CD4-positive, alpha-beta T cell treated with Interleukin-21 for 1 hour (primary cell): ENCODE data around the gene RBM20.
"Not testable (repeated sequence)": the region's sequence is repeated elsewhere in the genome, so short reads cannot be mapped to it uniquely, and the experiment has no call there.

Experiments used
- DNase-seq: peaks from one replicate; pipeline ENCODE4 v3.0.0-alpha.2; 2020

Gene RBM20

GRCh38 chr10:110861476-110861875 lies 217.3 kb downstream of the RBM20 start:
- no peak for DNase-seq

GRCh38 chr10:110861930-110862649 lies 218.0 kb downstream of the RBM20 start:
- DNase-seq, result no peak

GRCh38 chr10:110862961-110863360 lies 218.8 kb downstream of the RBM20 start:
- DNase-seq, result no peak

- no peak for DNase-seq
Measured at GRCh38 chr10:110863361-110863760, 219.2 kb downstream of the RBM20 start.

GRCh38 chr10:110863956-110864355 lies 219.8 kb downstream of the RBM20 start:
- no peak for DNase-seq

GRCh38 chr10:110864662-110865140 lies 220.6 kb downstream of the RBM20 start:
- peak; percentile 89 for DNase-seq

- DNase-seq, result no peak
Measured at GRCh38 chr10:110865186-110865808, 221.2 kb downstream of the RBM20 start.

- no peak for DNase-seq
Measured at GRCh38 chr10:110865809-110866482, 221.8 kb downstream of the RBM20 start.

- not testable (repeated sequence) for DNase-seq
Measured at GRCh38 chr10:110867011-110867806, 223.1 kb downstream of the RBM20 start.

- no peak for DNase-seq
Measured at GRCh38 chr10:110867807-110868465, 223.8 kb downstream of the RBM20 start.

- peak; percentile 78 for DNase-seq
Measured at GRCh38 chr10:110868981-110869380, 224.8 kb downstream of the RBM20 start.

- no peak for DNase-seq
Measured at GRCh38 chr10:110870823-110871297, 226.7 kb downstream of the RBM20 start.

- peak; percentile 96 for DNase-seq
Measured at GRCh38 chr10:110871298-110872084, 227.4 kb downstream of the RBM20 start, which contains the start of gene PDCD4. Gene PDCD4 (plus strand): TSS chr10:110871928. CDS start chr10:110876028, 4,100 bp downstream.

- DNase-seq, result peak; percentile 91
Measured at GRCh38 chr10:110872145-110872983, 228.2 kb downstream of the RBM20 start.

- no peak for DNase-seq
Measured at GRCh38 chr10:110872984-110873923, 229.1 kb downstream of the RBM20 start.

- DNase-seq, result no peak
Measured at GRCh38 chr10:110873951-110874350, 229.8 kb downstream of the RBM20 start.

GRCh38 chr10:110876000-110876399 lies 231.9 kb downstream of the RBM20 start:
- DNase-seq, result no peak

GRCh38 chr10:110876788-110877187 lies 232.7 kb downstream of the RBM20 start:
- DNase-seq, result no peak

- DNase-seq, result no peak
Measured at GRCh38 chr10:110880012-110880411, 235.9 kb downstream of the RBM20 start.
